HCT116 (cell line): ENCODE data around the gene AUTS2. TPM values are rescaled to one million over a fixed set of nuclear protein-coding genes. Genes with fewer than 3 reads are reported as not detected.

ENCODE experiments used
- ATAC-seq: fragments of 200-7000 bp; cut with Tn5 transposase; 2 replicates; pipeline ENCODE4 v1.9.1; 2020; ENCODE audit warnings: mild to moderate bottlenecking, moderate library complexity
- BruUV-seq: library from RNA; stranded (reverse); fragments of 400-500 nt; replicated peaks from 2 replicates; lab custom pipeline; 2021; lab: Mats Ljungman, UMichigan
- CTCF ChIA-PET: fragments of 300-600 bp; sonication (Branson Sonifier 250); formaldehyde crosslinking; loops from one replicate; lab custom pipeline; 2021; ENCODE audit warnings: antibody characterized with exemption; lab: Charles Lee
- POLR2A ChIA-PET: fragments of 300-600, 350-600 bp; sonication (Branson Sonifier 250); formaldehyde crosslinking; loops from one replicate; lab custom pipeline; 2021; ENCODE audit warnings: antibody characterized with exemption; lab: Charles Lee
- RAD21 ChIA-PET, 2 experiments: fragments of 300-600 bp; sonication (Branson Sonifier 250); formaldehyde crosslinking; loops; one replicate each; lab custom pipeline; 2023; ENCODE audit warnings: low total read pairs in 2 of 2; ENCODE audit not compliant: uncharacterized antibody in 2 of 2, unreplicated experiment in 2 of 2, low non-redundant PET in 1 of 2; lab: Charles Lee
- DNase-seq: peaks from one replicate; pipeline ENCODE4 v3.0.0-alpha.2; 2010; ENCODE audit warnings: low read depth, low spot score
- H2AFZ ChIP-seq: fragments of 200-600 bp; shearing (Covaris generic), sonication (generic); 2 replicates; pipeline ENCODE4 v1.6.1; 2017; ENCODE audit warnings: low read depth, mixed run types, mixed read lengths, antibody characterized with exemption, low read length; ENCODE audit not compliant: poor library complexity, severe bottlenecking
- H3K27ac ChIP-seq: 2 replicates; pipeline ENCODE4 v1.5.1; 2012; ENCODE audit warnings: low read depth, low read length
- H3K27me3 ChIP-seq: fragments of 200-600 bp; sonication (generic); 2 replicates; pipeline ENCODE4 v1.6.1; 2016; ENCODE audit warnings: mixed run types, low read length, mixed read lengths; ENCODE audit not compliant: insufficient read depth
- H3K36me3 ChIP-seq, 2 experiments: fragments of 200-500 bp in 1 of 2; fragments of 200-600 bp in 1 of 2; sonication (Bioruptor generic) in 1 of 2; sonication (generic) in 1 of 2; 2 replicates each; pipeline versions ENCODE4 v1.5.1 to v1.6.1; 2014 to 2016; ENCODE audit warnings: low read length in 2 of 2, inconsistent platforms in 1 of 2, mixed read lengths in 1 of 2, mixed run types in 1 of 2; ENCODE audit not compliant: insufficient read depth in 2 of 2, control insufficient read depth in 1 of 2
- H3K4me1 ChIP-seq, 2 experiments: fragments of 200-600 bp in 1 of 2; sonication (generic) in 1 of 2; 2 replicates each; pipeline versions ENCODE4 v1.5.1 to v1.6.1; 2012 to 2017; ENCODE audit warnings: low read length in 2 of 2, inconsistent platforms in 1 of 2, mild to moderate bottlenecking in 1 of 2, mixed read lengths in 1 of 2, mixed run types in 1 of 2, moderate library complexity in 1 of 2; ENCODE audit not compliant: insufficient read depth in 2 of 2, control insufficient read depth in 1 of 2
- H3K4me2 ChIP-seq: fragments of 200-600 bp; sonication (generic); 2 replicates; pipeline ENCODE4 v1.6.1; 2017; ENCODE audit warnings: mixed run types, low read length, mixed read lengths
- H3K4me3 ChIP-seq, 2 experiments: fragments of 200-600 bp in 1 of 2; sonication (generic) in 1 of 2; replicated peaks in 1 of 2; 2 replicates each; pipeline ENCODE4 v1.5.1; 2011 to 2016; ENCODE audit warnings: low read length in 2 of 2, control low read depth in 1 of 2, low read depth in 1 of 2, mild to moderate bottlenecking in 1 of 2, mixed read lengths in 1 of 2, mixed run types in 1 of 2
- H3K79me2 ChIP-seq: fragments of 200-600 bp; sonication (generic); 2 replicates; pipeline ENCODE4 v1.6.1; 2017; ENCODE audit warnings: mild to moderate bottlenecking, mixed run types, low read length, moderate library complexity, mixed read lengths; ENCODE audit not compliant: insufficient read depth
- H3K9ac ChIP-seq: fragments of 200-600 bp; sonication (generic); 2 replicates; pipeline ENCODE4 v1.6.1; 2016; ENCODE audit warnings: low read length, mixed read lengths
- H3K9me2 ChIP-seq: fragments of 200-600 bp; sonication (generic), shearing (Covaris generic); 2 replicates; pipeline ENCODE4 v1.6.1; 2017; ENCODE audit warnings: mixed run types, mild to moderate bottlenecking, moderate library complexity; ENCODE audit not compliant: insufficient read depth
- H3K9me3 ChIP-seq, 2 experiments: fragments of 200-500 bp in 1 of 2; fragments of 200-600 bp in 1 of 2; sonication (Bioruptor generic) in 1 of 2; sonication (generic) in 1 of 2; 2 replicates each; pipeline ENCODE4 v1.6.1; 2014 to 2017; ENCODE audit warnings: low read length in 2 of 2, mixed read lengths in 2 of 2, inconsistent platforms in 1 of 2, low read depth in 1 of 2, mild to moderate bottlenecking in 1 of 2, mixed run types in 1 of 2, moderate library complexity in 1 of 2; ENCODE audit not compliant: control insufficient read depth in 1 of 2, insufficient read depth in 1 of 2
- H4K20me1 ChIP-seq: fragments of 200-600 bp; sonication (generic), shearing (Covaris generic); 2 replicates; pipeline ENCODE4 v1.6.1; 2017; ENCODE audit warnings: mixed run types, mild to moderate bottlenecking, moderate library complexity; ENCODE audit not compliant: insufficient read depth
- CBX3 ChIP-seq: IDR thresholded peaks from 2 replicates; pipeline ENCODE4 v1.6.1; 2012; ENCODE audit warnings: low read depth
- CEBPB ChIP-seq: IDR thresholded peaks from 2 replicates; pipeline ENCODE4 v1.6.1; 2012; ENCODE audit warnings: low read depth
- EGR1 ChIP-seq: IDR thresholded peaks from 2 replicates; pipeline ENCODE4 v1.6.1; 2012; ENCODE audit warnings: low read depth
- ELF1 ChIP-seq: IDR thresholded peaks from 2 replicates; pipeline ENCODE4 v1.6.1; 2012; ENCODE audit warnings: low read depth, borderline replicate concordance
- EZH2 ChIP-seq: fragments of 200-600 bp; sonication (generic); IDR thresholded peaks from 2 replicates; pipeline ENCODE4 v1.6.1; 2017; ENCODE audit warnings: antibody characterized with exemption, mixed run types
- JUND ChIP-seq: IDR thresholded peaks from 2 replicates; pipeline ENCODE4 v1.6.1; 2012
- POLR2A ChIP-seq: IDR thresholded peaks from 2 replicates; pipeline ENCODE4 v1.7.0; 2011; ENCODE audit warnings: borderline replicate concordance; ENCODE audit not compliant: insufficient read depth, insufficient read length; ENCODE audit errors: extremely low read depth
- SIN3A ChIP-seq: IDR thresholded peaks from 2 replicates; pipeline ENCODE4 v1.6.1; 2012; ENCODE audit warnings: low read depth
- SP1 ChIP-seq: IDR thresholded peaks from 2 replicates; pipeline ENCODE4 v1.6.1; 2012; ENCODE audit warnings: low read depth
- SRF ChIP-seq: IDR thresholded peaks from 2 replicates; pipeline ENCODE4 v1.6.1; 2012; ENCODE audit warnings: low read depth
- ZNF274 ChIP-seq: fragments of 200-500 bp; sonication (Bioruptor generic); IDR thresholded peaks from 2 replicates; pipeline ENCODE4 v1.6.1; 2014; ENCODE audit warnings: mild to moderate bottlenecking, low read depth, low read length, inconsistent platforms
- intact Hi-C: fragments of 100-400 bp; cut with micrococcal nuclease; formaldehyde crosslinking; loops from 2 replicates; pipeline ENCODE4 v1.10.0; 2022
- total RNA-seq: library from RNA; stranded (reverse); gene quantifications from one replicate; pipeline ENCODE4 v1.2.1, GENCODE V29; 2021; ENCODE audit not compliant: unreplicated experiment
- TF ChIP-seq, protein P1 (sequence below): IDR thresholded peaks from 2 replicates; pipeline ENCODE4 v1.6.1; 2012
- TF ChIP-seq, protein P2 (sequence below): IDR thresholded peaks from 2 replicates; pipeline ENCODE4 v1.6.1; 2012; ENCODE audit warnings: low read depth
- TF ChIP-seq, protein P3 (sequence below): IDR thresholded peaks from 2 replicates; pipeline ENCODE4 v1.6.1; 2012
- TF ChIP-seq, protein P4 (sequence below): IDR thresholded peaks from 2 replicates; pipeline ENCODE4 v1.6.1; 2011; ENCODE audit warnings: mild to moderate bottlenecking, low read length, moderate library complexity; ENCODE audit not compliant: insufficient replicate concordance; ENCODE audit errors: extremely low read depth

The AUTS2 gene
- total RNA-seq, 1 experiment from 2014 or later, result 0.93 TPM

DNA sequence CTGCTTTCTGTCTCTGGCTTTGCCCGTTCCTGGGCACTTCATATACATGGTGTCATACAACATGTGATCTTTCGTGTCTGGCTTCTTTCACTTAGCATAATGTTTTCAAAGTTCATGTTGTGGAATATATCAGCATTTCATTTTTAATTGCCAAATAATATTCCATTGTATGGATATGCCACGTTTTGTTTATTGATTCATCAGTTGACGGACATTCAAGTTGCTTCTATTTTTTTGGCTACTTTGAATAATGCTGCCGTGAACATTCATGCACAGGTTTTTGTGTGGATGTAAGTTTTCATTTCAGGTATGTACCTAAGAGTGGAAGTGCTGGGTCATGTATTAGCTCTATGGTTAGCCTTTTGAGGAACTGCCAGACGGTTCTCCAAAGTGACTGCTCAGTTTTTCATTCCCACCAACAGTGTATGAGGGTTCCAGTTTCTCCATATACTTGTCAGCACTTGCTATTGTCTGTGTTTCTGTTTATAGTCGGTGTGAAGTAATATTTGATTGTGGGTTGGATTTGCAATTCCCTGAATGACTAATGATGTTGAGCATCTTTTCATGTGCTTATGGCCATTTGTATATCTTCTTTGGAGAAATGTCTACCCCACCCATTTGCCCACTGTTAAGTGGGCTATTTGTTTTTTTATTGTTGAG, 1132.3 kb downstream of the AUTS2 start:
- Histone ChIP-seq H3K36me3 (no peaks in the 10 kb centered on the region), H3K9me2 (no peaks in the 10 kb centered on the region), H3K27me3 (no peaks in the 10 kb centered on the region), H3K9ac (no peak overlapping the region), H3K4me2 (no peak overlapping the region), H4K20me1 (no peaks in the 10 kb centered on the region), H3K9me3 (peaks cover 0 to 10% of the 10 kb centered on the region in 2 experiments; a peak in 1 of 4 replicates), H3K4me3 (no peak overlapping the region), H3K79me2 (no peaks in the 10 kb centered on the region), H3K4me1 (no peaks in the 10 kb centered on the region), H2AFZ (no peak overlapping the region), H3K27ac (no peak overlapping the region)
- intact Hi-C loops, result no loop called here
- DNase-seq, result no peak
- BruUV-seq, result no TSS peak
- ChIA-PET RAD21 (no interaction called here), CTCF (no interaction called here), POLR2A (no interaction called here)
- TF ChIP-seq CBX3 (no peak), POLR2A (no peak), SRF (no peak)
- TF ChIP-seq, protein P1, sequence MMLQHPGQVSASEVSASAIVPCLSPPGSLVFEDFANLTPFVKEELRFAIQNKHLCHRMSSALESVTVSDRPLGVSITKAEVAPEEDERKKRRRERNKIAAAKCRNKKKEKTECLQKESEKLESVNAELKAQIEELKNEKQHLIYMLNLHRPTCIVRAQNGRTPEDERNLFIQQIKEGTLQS, result no peak
- TF ChIP-seq, protein P2, sequence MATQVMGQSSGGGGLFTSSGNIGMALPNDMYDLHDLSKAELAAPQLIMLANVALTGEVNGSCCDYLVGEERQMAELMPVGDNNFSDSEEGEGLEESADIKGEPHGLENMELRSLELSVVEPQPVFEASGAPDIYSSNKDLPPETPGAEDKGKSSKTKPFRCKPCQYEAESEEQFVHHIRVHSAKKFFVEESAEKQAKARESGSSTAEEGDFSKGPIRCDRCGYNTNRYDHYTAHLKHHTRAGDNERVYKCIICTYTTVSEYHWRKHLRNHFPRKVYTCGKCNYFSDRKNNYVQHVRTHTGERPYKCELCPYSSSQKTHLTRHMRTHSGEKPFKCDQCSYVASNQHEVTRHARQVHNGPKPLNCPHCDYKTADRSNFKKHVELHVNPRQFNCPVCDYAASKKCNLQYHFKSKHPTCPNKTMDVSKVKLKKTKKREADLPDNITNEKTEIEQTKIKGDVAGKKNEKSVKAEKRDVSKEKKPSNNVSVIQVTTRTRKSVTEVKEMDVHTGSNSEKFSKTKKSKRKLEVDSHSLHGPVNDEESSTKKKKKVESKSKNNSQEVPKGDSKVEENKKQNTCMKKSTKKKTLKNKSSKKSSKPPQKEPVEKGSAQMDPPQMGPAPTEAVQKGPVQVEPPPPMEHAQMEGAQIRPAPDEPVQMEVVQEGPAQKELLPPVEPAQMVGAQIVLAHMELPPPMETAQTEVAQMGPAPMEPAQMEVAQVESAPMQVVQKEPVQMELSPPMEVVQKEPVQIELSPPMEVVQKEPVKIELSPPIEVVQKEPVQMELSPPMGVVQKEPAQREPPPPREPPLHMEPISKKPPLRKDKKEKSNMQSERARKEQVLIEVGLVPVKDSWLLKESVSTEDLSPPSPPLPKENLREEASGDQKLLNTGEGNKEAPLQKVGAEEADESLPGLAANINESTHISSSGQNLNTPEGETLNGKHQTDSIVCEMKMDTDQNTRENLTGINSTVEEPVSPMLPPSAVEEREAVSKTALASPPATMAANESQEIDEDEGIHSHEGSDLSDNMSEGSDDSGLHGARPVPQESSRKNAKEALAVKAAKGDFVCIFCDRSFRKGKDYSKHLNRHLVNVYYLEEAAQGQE, result no peak
- ATAC-seq, result no peak

DNA sequence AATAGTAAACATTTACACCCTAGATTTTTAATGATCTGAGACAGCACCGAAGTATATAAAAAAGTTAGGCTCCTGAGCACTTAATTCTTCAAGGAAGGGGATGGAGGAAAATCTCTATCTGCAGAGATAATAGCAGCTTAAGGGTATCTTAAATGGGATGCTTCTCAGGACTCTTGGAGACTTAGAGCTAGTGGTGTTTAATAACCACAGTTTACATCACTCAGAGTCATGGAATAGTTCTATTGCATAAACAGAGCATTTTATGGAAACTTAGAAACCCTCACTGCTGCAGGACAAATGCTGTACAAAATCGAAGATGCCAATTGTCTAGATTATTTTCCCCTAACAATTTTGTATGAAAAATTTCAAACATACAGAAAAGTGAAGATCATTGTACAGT, 1134.8 kb downstream of the AUTS2 start:
- Histone ChIP-seq H3K79me2 (no peaks in the 10 kb centered on the region), H3K4me1 (no peaks in the 10 kb centered on the region), H2AFZ (no peak overlapping the region), H4K20me1 (no peaks in the 10 kb centered on the region), H3K4me3 (no peak overlapping the region), H3K27ac (no peak overlapping the region), H3K4me2 (no peak overlapping the region), H3K9me2 (no peaks in the 10 kb centered on the region), H3K9me3 (peaks cover 0 to 19% of the 10 kb centered on the region in 2 experiments; a peak in 1 of 4 replicates), H3K27me3 (no peaks in the 10 kb centered on the region), H3K9ac (no peak overlapping the region), H3K36me3 (no peaks in the 10 kb centered on the region)
- ChIA-PET CTCF (no interaction called here), RAD21 (no interaction called here), POLR2A (no interaction called here)
- ATAC-seq (no peak), DNase-seq (no peak)
- intact Hi-C loops, result no loop called here
- no TSS peak for BruUV-seq
- TF ChIP-seq, protein P3, sequence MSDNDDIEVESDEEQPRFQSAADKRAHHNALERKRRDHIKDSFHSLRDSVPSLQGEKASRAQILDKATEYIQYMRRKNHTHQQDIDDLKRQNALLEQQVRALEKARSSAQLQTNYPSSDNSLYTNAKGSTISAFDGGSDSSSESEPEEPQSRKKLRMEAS, result no peak
- TF ChIP-seq SRF, result no peak
- TF ChIP-seq EGR1, result no peak
- no peak for TF ChIP-seq POLR2A
- no peak for TF ChIP-seq SIN3A
- no peak for TF ChIP-seq EZH2
- TF ChIP-seq ZNF274, result no peak
- TF ChIP-seq CEBPB, result no peak
- no peak for TF ChIP-seq ELF1
- TF ChIP-seq JUND, result no peak
- no peak for TF ChIP-seq SP1
- TF ChIP-seq, protein P4, sequence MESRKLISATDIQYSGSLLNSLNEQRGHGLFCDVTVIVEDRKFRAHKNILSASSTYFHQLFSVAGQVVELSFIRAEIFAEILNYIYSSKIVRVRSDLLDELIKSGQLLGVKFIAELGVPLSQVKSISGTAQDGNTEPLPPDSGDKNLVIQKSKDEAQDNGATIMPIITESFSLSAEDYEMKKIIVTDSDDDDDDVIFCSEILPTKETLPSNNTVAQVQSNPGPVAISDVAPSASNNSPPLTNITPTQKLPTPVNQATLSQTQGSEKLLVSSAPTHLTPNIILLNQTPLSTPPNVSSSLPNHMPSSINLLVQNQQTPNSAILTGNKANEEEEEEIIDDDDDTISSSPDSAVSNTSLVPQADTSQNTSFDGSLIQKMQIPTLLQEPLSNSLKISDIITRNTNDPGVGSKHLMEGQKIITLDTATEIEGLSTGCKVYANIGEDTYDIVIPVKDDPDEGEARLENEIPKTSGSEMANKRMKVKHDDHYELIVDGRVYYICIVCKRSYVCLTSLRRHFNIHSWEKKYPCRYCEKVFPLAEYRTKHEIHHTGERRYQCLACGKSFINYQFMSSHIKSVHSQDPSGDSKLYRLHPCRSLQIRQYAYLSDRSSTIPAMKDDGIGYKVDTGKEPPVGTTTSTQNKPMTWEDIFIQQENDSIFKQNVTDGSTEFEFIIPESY, result no peak
- TF ChIP-seq, protein P1, result no peak
